Measurements from ENCODE around the gene HAL. TPM values are rescaled to one million over a fixed set of nuclear protein-coding genes. Genes with fewer than 3 reads are reported as not detected.

Gene HAL
- total and polyA plus RNA-seq, 2 of the 8 experiments (the other 6 are each of a cell fraction or from before 2014, with no cell fraction given) = 0.12 to 0.17 TPM

- H4K91ac ChIP-seq (replicated peaks; ENCODE audit: insufficient read length, low read length) = no peak overlapping the region
- H3K36me3 ChIP-seq (ENCODE audit: control insufficient read depth in 2 of 4, insufficient read depth in 4 of 4, low read length in 3 of 4) = peaks cover 0 to 40% (median 5%) of the 10 kb centered on the region in 4 experiments; a peak in 7 of 8 replicates
- H3K4ac ChIP-seq (replicated peaks; ENCODE audit: insufficient read length, low read depth, low read length) = no peak overlapping the region
- no peak overlapping the region for H2BK120ac ChIP-seq (replicated peaks; ENCODE audit: low read depth, low read length)
- no peak overlapping the region for H2BK12ac ChIP-seq (ENCODE audit: low read depth, low read length)
- no peak overlapping the region for H3K4me3 ChIP-seq (ENCODE audit: extremely low read depth in 1 of 4, insufficient read depth in 2 of 4, low read depth in 3 of 4, low read length in 4 of 4)
- no peaks in the 10 kb centered on the region for H3K79me2 ChIP-seq (ENCODE audit: control insufficient read depth in 1 of 2, insufficient read depth in 2 of 2, low read length in 2 of 2)
- H3K4me2 ChIP-seq (ENCODE audit: insufficient read depth in 1 of 2, low read depth in 2 of 2, low read length in 2 of 2) = no peak overlapping the region
- H4K20me1 ChIP-seq (replicated peaks in 1 of 2; ENCODE audit: control insufficient read depth in 1 of 2, insufficient read depth in 2 of 2, low read length in 2 of 2) = no peaks in the 10 kb centered on the region
- CTCF ChIA-PET (ENCODE audit: partially characterized antibody) = interaction anchor here (0.7 to 8.7 kb wide), 28 partner anchors 9 to 436 kb away, joined by 3 to 149 read pairs (median 6); partner anchors contain the start of genes AMDHD1 and CCDC38
- H2AFZ ChIP-seq (ENCODE audit: low read length) = no peak overlapping the region
- no peak overlapping the region for H2BK15ac ChIP-seq (ENCODE audit: low read length)
- H3K23ac ChIP-seq (ENCODE audit: insufficient read length) = no peak overlapping the region
- H3K18ac ChIP-seq (ENCODE audit: extremely low read depth, low read length) = no peak overlapping the region
- POLR2A ChIA-PET (ENCODE audit: partially characterized antibody) = interaction anchor here (1.6 to 1.7 kb wide), 2 partner anchors 80 to 140 kb away, joined by 4 to 8 read pairs; partner anchors contain the start of gene SNRPF
- peaks cover 0 to 3% (median 0%) of the 10 kb centered on the region in 4 experiments; a peak in 1 of 7 replicates for H3K4me1 ChIP-seq (replicated peaks in 1 of 4; ENCODE audit: control insufficient read depth in 3 of 4, insufficient read depth in 4 of 4, low read length in 3 of 4)
- no peak overlapping the region for H2BK5ac ChIP-seq (ENCODE audit: low read depth, low read length)
- no peak overlapping the region for H3K9ac ChIP-seq (replicated peaks in 1 of 4; ENCODE audit: extremely low read depth in 1 of 4, low read depth in 3 of 4, low read length in 3 of 4)
- FAIRE-seq (no peak), DNase-seq (ENCODE audit: low read depth in 1 of 2, low spot score in 2 of 2) (no peak)
- H2BK20ac ChIP-seq (ENCODE audit: low read length) = no peak overlapping the region
- no peak overlapping the region for H3K14ac ChIP-seq (ENCODE audit: insufficient read length)
- H4K8ac ChIP-seq (ENCODE audit: extremely low read depth, insufficient read depth, low read length) = no peak overlapping the region
- H3K27ac ChIP-seq (ENCODE audit: low read depth, low read length) = no peak overlapping the region
- no peak overlapping the region for H4K5ac ChIP-seq (ENCODE audit: insufficient read length, low read depth, low read length)
- H2AK5ac ChIP-seq (ENCODE audit: low read depth, low read length) = no peak overlapping the region
- WGBS, 2 experiments (ENCODE audit: extremely low coverage in 1 of 2, insufficient coverage in 1 of 2, insufficient read length in 1 of 2, insufficient replicate concordance in 2 of 2, low coverage in 1 of 2, low lambda C conversion rate in 2 of 2, missing lambda C conversion rate in 1 of 2) = 69% methylated on average over 5 of the region's 5 CpGs; no CpG with 5 or more reads in 1 of the 2 experiments
- no peaks in the 10 kb centered on the region for H3K9me3 ChIP-seq (ENCODE audit: insufficient read depth in 2 of 2, low read depth in 1 of 2, low read length in 1 of 2)
- no peak overlapping the region for H3K56ac ChIP-seq (replicated peaks; ENCODE audit: insufficient read length, low read depth, low read length)
- no peaks in the 10 kb centered on the region for H3K79me1 ChIP-seq (ENCODE audit: low read depth, low read length)
- H3K23me2 ChIP-seq (ENCODE audit: low read depth, low read length) = no peaks in the 10 kb centered on the region
- H3K27me3 ChIP-seq (replicated peaks in 1 of 4; ENCODE audit: control insufficient read depth in 3 of 4, extremely low read depth in 1 of 4, insufficient read depth in 3 of 4, low read length in 3 of 4) = no peaks in the 10 kb centered on the region
- TF ChIP-seq KDM4A (IDR thresholded peaks at IDR 0.05; ENCODE audit: low read depth, low read length, severe bottlenecking) (no peak), BCL11A (IDR thresholded peaks at IDR 0.05; ENCODE audit: low read depth in 2 of 2, low read length in 2 of 2) (no peak), RXRA (IDR thresholded peaks at IDR 0.05; ENCODE audit: insufficient read depth, low read depth, low read length) (no peak), EZH2 (IDR thresholded peaks at IDR 0.05; ENCODE audit: low read depth, low read length, severe bottlenecking) (no peak), CTBP2 (IDR thresholded peaks at IDR 0.05; ENCODE audit: borderline replicate concordance, insufficient read depth, insufficient read length, low read length) (no peak), GABPA (IDR thresholded peaks at IDR 0.05; ENCODE audit: borderline replicate concordance, insufficient read depth, low read length) (no peak), SIX5 (IDR thresholded peaks at IDR 0.05; ENCODE audit: low read depth, low read length) (no peak), YY1 (IDR thresholded peaks at IDR 0.05; ENCODE audit: low read depth, low read length) (no peak), RNF2 (IDR thresholded peaks at IDR 0.05; ENCODE audit: borderline replicate concordance, low read depth, low read length, missing control alignments, poor library complexity, severe bottlenecking) (no peak), SIRT6 (IDR thresholded peaks at IDR 0.05; ENCODE audit: low read length) (no peak), HDAC6 (IDR thresholded peaks at IDR 0.05; ENCODE audit: low read depth, low read length) (no peak), HDAC2 (IDR thresholded peaks at IDR 0.05; ENCODE audit: borderline replicate concordance in 1 of 2, low read depth in 2 of 2, low read length in 2 of 2) (no peak), RFX5 (IDR thresholded peaks at IDR 0.05; ENCODE audit: borderline replicate concordance, low read depth, low read length) (no peak)
Measured at GRCh38 chr12:95999484-95999883, 3.3 kb upstream of the HAL start.
